Activated CD4-positive, alpha-beta T cell treated with anti-CD3 and anti-CD28 coated beads for 36 hours (primary cell): ENCODE data around the gene SLC52A1. TPM values are rescaled to one million over a fixed set of nuclear protein-coding genes. Genes with fewer than 3 reads are reported as not detected.
"Not testable (repeated sequence)": the region's sequence is repeated elsewhere in the genome, so short reads cannot be mapped to it uniquely, and the experiment has no call there.

Experiments used
- ATAC-seq: fragments of 200-7000 bp; cut with Tn5 transposase; one replicate; pipeline ENCODE4 v1.10.0; 2021; ENCODE audit warnings: mild to moderate bottlenecking, moderate library complexity
- CTCF ChIA-PET: fragments of 350-600 bp; sonication (Branson Sonifier 250); formaldehyde crosslinking; loops from one replicate; lab custom pipeline; 2021; ENCODE audit warnings: antibody characterized with exemption; lab: Charles Lee
- POLR2A ChIA-PET: fragments of 350-600 bp; sonication (Branson Sonifier 250); formaldehyde crosslinking; loops from one replicate; lab custom pipeline; 2021; ENCODE audit warnings: antibody characterized with exemption, inconsistent platforms; lab: Charles Lee
- DNase-seq: peaks from one replicate; pipeline ENCODE4 v3.0.0-alpha.2; 2020
- H3K27ac Mint-ChIP-seq: one replicate; pipeline ENCODE4 v1.8.0; 2021; ENCODE audit warnings: mixed read lengths
- H3K27me3 Mint-ChIP-seq: one replicate; pipeline ENCODE4 v1.8.0; 2021; ENCODE audit warnings: mixed read lengths
- H3K36me3 Mint-ChIP-seq: one replicate; pipeline ENCODE4 v1.8.0; 2021; ENCODE audit warnings: low read depth, mixed read lengths
- H3K4me1 Mint-ChIP-seq: one replicate; pipeline ENCODE4 v1.8.0; 2021; ENCODE audit warnings: mixed read lengths
- H3K4me3 Mint-ChIP-seq: one replicate; pipeline ENCODE4 v1.8.0; 2021; ENCODE audit warnings: mild to moderate bottlenecking, moderate library complexity, mixed read lengths
- H3K9me3 Mint-ChIP-seq: one replicate; pipeline ENCODE4 v1.8.0; 2021; ENCODE audit warnings: low read depth, mixed read lengths
- intact Hi-C, 2 experiments: fragments of 100-400 bp; cut with DNase I in 1 of 2; cut with micrococcal nuclease in 1 of 2; formaldehyde crosslinking; loops; one replicate each; pipeline versions ENCODE4 v1.14.2 to v1.15.1; 2022 to 2024; cut with DNase I, micrococcal nuclease
- total RNA-seq, 2 experiments: library from RNA; stranded (reverse); gene quantifications; one replicate each; pipeline ENCODE4 v1.2.3, GENCODE V29; 2021

Gene SLC52A1
- total RNA-seq = under 1 TPM; 0.16 to 0.26 TPM

GRCh38 chr17:5035315-5035714, at the start of gene SLC52A1:
Gene SLC52A1, minus strand, starts transcription at chr17:5035426. Its CDS starts 820 bp downstream, at chr17:5034606.
- peaks cover 17% of the 10 kb centered on the region for H3K4me1 Mint-ChIP-seq
- ChIA-PET POLR2A (no interaction called here), CTCF (interaction anchor here (1.2 to 9.8 kb wide), 4 partner anchors 10 to 95 kb away, joined by 3 to 82 read pairs (median 8); partner anchors contain the start of genes RNF167 and SLC25A11)
- H3K27me3 Mint-ChIP-seq = peaks cover 3% of the 10 kb centered on the region
- H3K36me3 Mint-ChIP-seq = no peaks in the 10 kb centered on the region
- intact Hi-C loops = no loop called here
- DNase-seq (no peak), ATAC-seq (no peak)
- H3K4me3 Mint-ChIP-seq = no peak within 1 kb of the TSS
- H3K9me3 Mint-ChIP-seq = no peaks in the 10 kb centered on the region
- H3K27ac Mint-ChIP-seq = no peak within 1 kb of the TSS

GRCh38 chr17:5080591-5080990, 45.4 kb upstream of the SLC52A1 start:
- intact Hi-C loops = no loop called here

GRCh38 chr17:5078106-5079028, 43.1 kb upstream of the SLC52A1 start, which contains the start of gene ZFP3:
Gene ZFP3, plus strand, starts transcription at chr17:5078467. Its CDS starts 13,038 bp downstream, at chr17:5091505.
- DNase-seq (peak; percentile 89), ATAC-seq (peak; percentile 90)
- ChIA-PET CTCF (interaction anchor here (0.7 to 1.5 kb wide), 11 partner anchors 14 to 995 kb away, joined by 3 to 7 read pairs (median 4); partner anchors contain the start of gene ZNF232), POLR2A (interaction anchor here (0.6 to 0.9 kb wide), 3 partner anchors 119 to 312 kb away, joined by 3 to 8 read pairs (median 6); partner anchors contain the start of genes RNF167 and SLC25A11)
- H3K36me3 Mint-ChIP-seq = peaks cover 25% of the 10 kb centered on the region
- intact Hi-C loops = loop anchor here (1.0 to 5.0 kb wide), 6 partner anchors 32 to 128 kb away; partner anchors contain the start of genes ZNF232 (in 2 of the 2), SPAG7 (in 1 of the 2) and ZNF594 (in 1 of the 2)
- peaks cover 4% of the 10 kb centered on the region for H3K9me3 Mint-ChIP-seq
- H3K27me3 Mint-ChIP-seq = no peaks in the 10 kb centered on the region
- peaks cover 30% of the 10 kb centered on the region for H3K4me1 Mint-ChIP-seq
- peak within 1 kb of the TSS; percentile 95 for H3K27ac Mint-ChIP-seq
- peak within 1 kb of the TSS; percentile 73 for H3K4me3 Mint-ChIP-seq

More at GRCh38 chr17:5080591-5080990, 45.4 kb upstream of the SLC52A1 start:
- Mint-ChIP-seq H3K4me3 (no peak overlapping the region), H3K27me3 (no peaks in the 10 kb centered on the region), H3K36me3 (peaks cover 41% of the 10 kb centered on the region), H3K9me3 (peaks cover 14% of the 10 kb centered on the region), H3K27ac (no peak overlapping the region), H3K4me1 (peaks cover 30% of the 10 kb centered on the region)
- POLR2A ChIA-PET = interaction anchor here (0.7 kb wide), 1 partner anchor 59 kb away, joined by 11 read pairs; no protein-coding TSS in a partner anchor
- CTCF ChIA-PET = interaction anchor here (0.5 to 0.6 kb wide), 2 partner anchors 17 to 627 kb away, joined by 3 read pairs; no protein-coding TSS in a partner anchor
- DNase-seq (no peak), ATAC-seq (no peak)

- Mint-ChIP-seq H3K9me3 (peaks cover under 1% of the 10 kb centered on the region), H3K36me3 (peaks cover 20% of the 10 kb centered on the region), H3K4me3 (peak overlapping the region; percentile 73), H3K27ac (peak overlapping the region; percentile 95), H3K4me1 (peaks cover 30% of the 10 kb centered on the region), H3K27me3 (no peaks in the 10 kb centered on the region)
- DNase-seq (no peak), ATAC-seq (peak; percentile 5)
- intact Hi-C loops = loop anchor here (1.0 to 5.0 kb wide), 6 partner anchors 33 to 127 kb away; partner anchors contain the start of genes ZNF232 (in 2 of the 2), SPAG7 (in 1 of the 2) and ZNF594 (in 1 of the 2)
- ChIA-PET CTCF (interaction anchor here (0.9 to 1.1 kb wide), 2 partner anchors 14 to 16 kb away, joined by 4 to 5 read pairs; no protein-coding TSS in a partner anchor), POLR2A (interaction anchor here (0.9 kb wide), 1 partner anchor 118 kb away, joined by 3 read pairs; no protein-coding TSS in a partner anchor)
Observed at GRCh38 chr17:5077781-5078105, 42.5 kb upstream of the SLC52A1 start.

GRCh38 chr17:5077275-5077674, 42.0 kb upstream of the SLC52A1 start:
- Mint-ChIP-seq H3K36me3 (peaks cover 17% of the 10 kb centered on the region), H3K27ac (peak overlapping the region; percentile 95), H3K4me1 (peaks cover 30% of the 10 kb centered on the region), H3K4me3 (peak overlapping the region; percentile 73)
- intact Hi-C loops = loop anchor here in 1 of 2 experiments (5.0 kb wide), 1 partner anchor 110 kb away; the partner anchor contains the start of gene SPAG7
- ATAC-seq, DNase-seq, H3K27me3 Mint-ChIP-seq, POLR2A ChIA-PET, H3K9me3 Mint-ChIP-seq: not testable (repeated sequence)
- CTCF ChIA-PET = interaction anchor here (0.9 kb wide), 1 partner anchor 16 kb away, joined by 4 read pairs; no protein-coding TSS in a partner anchor

GRCh38 chr17:5075472-5075871, 40.2 kb upstream of the SLC52A1 start:
- CTCF ChIA-PET = interaction anchor here (0.6 kb wide), 1 partner anchor 21 kb away, joined by 3 read pairs; no protein-coding TSS in a partner anchor
- H3K4me3 Mint-ChIP-seq, H3K9me3 Mint-ChIP-seq, H3K36me3 Mint-ChIP-seq, ATAC-seq, DNase-seq, POLR2A ChIA-PET, H3K27me3 Mint-ChIP-seq, H3K27ac Mint-ChIP-seq: not testable (repeated sequence)
- intact Hi-C loops = loop anchor here in 1 of 2 experiments (5.0 kb wide), 1 partner anchor 108 kb away; the partner anchor contains the start of gene SPAG7
- H3K4me1 Mint-ChIP-seq = peaks cover 24% of the 10 kb centered on the region

- CTCF ChIA-PET = no interaction called here
Observed at GRCh38 chr17:5069724-5070123, 34.5 kb upstream of the SLC52A1 start.

GRCh38 chr17:5068236-5068635, 33.0 kb upstream of the SLC52A1 start:
- Mint-ChIP-seq H3K4me1 (no peaks in the 10 kb centered on the region), H3K36me3 (no peaks in the 10 kb centered on the region), H3K4me3 (no peak overlapping the region), H3K9me3 (no peaks in the 10 kb centered on the region), H3K27ac (no peak overlapping the region), H3K27me3 (no peaks in the 10 kb centered on the region)
- DNase-seq (no peak), ATAC-seq (no peak)
- CTCF ChIA-PET = interaction anchor here (0.6 to 1.1 kb wide), 2 partner anchors 31 to 165 kb away, joined by 4 to 5 read pairs; partner anchors contain the start of gene CHRNE
- intact Hi-C loops = no loop called here
- POLR2A ChIA-PET = interaction anchor here (0.5 kb wide), 1 partner anchor 268 kb away, joined by 5 read pairs; no protein-coding TSS in a partner anchor

More at GRCh38 chr17:5069724-5070123, 34.5 kb upstream of the SLC52A1 start:
- Mint-ChIP-seq H3K27me3 (no peaks in the 10 kb centered on the region), H3K4me1 (no peaks in the 10 kb centered on the region), H3K27ac (no peak overlapping the region), H3K9me3 (no peaks in the 10 kb centered on the region), H3K4me3 (no peak overlapping the region), H3K36me3 (no peaks in the 10 kb centered on the region)
- no peak for ATAC-seq
- POLR2A ChIA-PET = no interaction called here
- intact Hi-C loops = no loop called here
- no peak for DNase-seq

GRCh38 chr17:5065227-5065744, 30.1 kb upstream of the SLC52A1 start:
- Mint-ChIP-seq H3K27me3 (no peaks in the 10 kb centered on the region), H3K27ac (no peak overlapping the region), H3K4me1 (peaks cover 3% of the 10 kb centered on the region), H3K36me3 (no peaks in the 10 kb centered on the region), H3K9me3 (no peaks in the 10 kb centered on the region), H3K4me3 (no peak overlapping the region)
- ChIA-PET CTCF (no interaction called here), POLR2A (no interaction called here)
- intact Hi-C loops = no loop called here
- ATAC-seq (no peak), DNase-seq (no peak)

- Mint-ChIP-seq H3K27me3 (no peaks in the 10 kb centered on the region), H3K27ac (no peak overlapping the region), H3K4me1 (no peaks in the 10 kb centered on the region), H3K9me3 (no peaks in the 10 kb centered on the region), H3K36me3 (no peaks in the 10 kb centered on the region), H3K4me3 (no peak overlapping the region)
- CTCF ChIA-PET = interaction anchor here (0.5 kb wide), 1 partner anchor 85 kb away, joined by 3 read pairs; no protein-coding TSS in a partner anchor
- intact Hi-C loops = no loop called here
- DNase-seq (no peak), ATAC-seq (no peak)
- POLR2A ChIA-PET = no interaction called here
Observed at GRCh38 chr17:5055543-5055942, 20.3 kb upstream of the SLC52A1 start.
